ENCODE measurements around the gene ANO2. TPM values are rescaled to one million over a fixed set of nuclear protein-coding genes. Genes with fewer than 3 reads are reported as not detected.

Gene ANO2
- total RNA-seq, 1 experiment from 2014 or later: not detected

- no peak for TF ChIP-seq EZH2phosphoT487 (IDR thresholded peaks at IDR 0.05; ENCODE audit: borderline replicate concordance, low read length)
- DNase-seq (no peak), ATAC-seq (no peak)
- no TSS peak for BruUV-seq (replicated peaks)
- ChIA-PET CTCF (no interaction called here), POLR2A (ENCODE audit: unreplicated experiment) (no interaction called here)
- H3K79me2 ChIP-seq (ENCODE audit: low read length): no peaks in the 10 kb centered on the region
- H3K9me3 ChIP-seq (ENCODE audit: low read length): no peaks in the 10 kb centered on the region
- intact Hi-C loops (cut with micrococcal nuclease): no loop called here
- H3K27ac ChIP-seq (ENCODE audit: low read length): no peak overlapping the region
- no peak overlapping the region for H3K4me2 ChIP-seq (ENCODE audit: low read length)
- H3K4me3 ChIP-seq (ENCODE audit: low read length): no peak overlapping the region
- H2AFZ ChIP-seq (ENCODE audit: low read length): no peak overlapping the region
- H3K36me3 ChIP-seq (ENCODE audit: low read depth, low read length): no peaks in the 10 kb centered on the region
- peaks cover 48% of the 10 kb centered on the region for H3K27me3 ChIP-seq (ENCODE audit: low read length)
- H3K9ac ChIP-seq (ENCODE audit: low read length): no peak overlapping the region
- H4K20me1 ChIP-seq (ENCODE audit: low read length): no peaks in the 10 kb centered on the region
- H3K9me2 ChIP-seq (replicated peaks; ENCODE audit: low read length): no peaks in the 10 kb centered on the region
- no peaks in the 10 kb centered on the region for H3K4me1 ChIP-seq (ENCODE audit: insufficient read depth, low read length)
- H3F3A ChIP-seq (ENCODE audit: low read length, unreplicated experiment): no peaks in the 10 kb centered on the region
Measured at GRCh38 chr12:5952031-5952430, 7.0 kb upstream of the ANO2 start.

GRCh38 chr12:5948696-5949095, 3.6 kb upstream of the ANO2 start:
- no peaks in the 10 kb centered on the region for H3K9me3 ChIP-seq (ENCODE audit: low read length)
- no peaks in the 10 kb centered on the region for H3K36me3 ChIP-seq (ENCODE audit: low read depth, low read length)
- ATAC-seq: no peak
- BruUV-seq (replicated peaks): no TSS peak
- no peak overlapping the region for H2AFZ ChIP-seq (ENCODE audit: low read length)
- no peaks in the 10 kb centered on the region for H3K9me2 ChIP-seq (replicated peaks; ENCODE audit: low read length)
- H3K27ac ChIP-seq (ENCODE audit: low read length): no peak overlapping the region
- no peak overlapping the region for H3K4me3 ChIP-seq (ENCODE audit: low read length)
- H3K9ac ChIP-seq (ENCODE audit: low read length): no peak overlapping the region
- no peaks in the 10 kb centered on the region; the same call in 1 of the 2 replicates for H3K4me1 ChIP-seq (ENCODE audit: insufficient read depth, low read length)
- intact Hi-C loops (cut with micrococcal nuclease): no loop called here
- H3K4me2 ChIP-seq (ENCODE audit: low read length): no peak overlapping the region
- DNase-seq: no peak
- no peaks in the 10 kb centered on the region for H4K20me1 ChIP-seq (ENCODE audit: low read length)
- POLR2A ChIA-PET (ENCODE audit: unreplicated experiment): interaction anchor here (0.6 kb wide), 1 partner anchor 345 kb away, joined by 5 read pairs; no protein-coding TSS in a partner anchor
- CTCF ChIA-PET: no interaction called here
- no peaks in the 10 kb centered on the region for H3K79me2 ChIP-seq (ENCODE audit: low read length)
- H3K27me3 ChIP-seq (ENCODE audit: low read length): peaks cover 71% of the 10 kb centered on the region
- no peaks in the 10 kb centered on the region for H3F3A ChIP-seq (ENCODE audit: low read length, unreplicated experiment)
- no peak for TF ChIP-seq EZH2phosphoT487 (IDR thresholded peaks at IDR 0.05; ENCODE audit: borderline replicate concordance, low read length)
- TF ChIP-seq EZH2 (IDR thresholded peaks at IDR 0.05; ENCODE audit: low read length, unreplicated experiment): no peak
- TF ChIP-seq CTCF (conservative IDR thresholded peaks at IDR 0.05; ENCODE audit: low read depth, low read length): no peak

- Histone ChIP-seq H3K27ac (ENCODE audit: low read length) (no peak overlapping the region), H2AFZ (ENCODE audit: low read length) (no peak overlapping the region), H3K4me2 (ENCODE audit: low read length) (no peak overlapping the region), H3K9me3 (ENCODE audit: low read length) (no peaks in the 10 kb centered on the region), H3K79me2 (ENCODE audit: low read length) (no peaks in the 10 kb centered on the region), H3K36me3 (ENCODE audit: low read depth, low read length) (no peaks in the 10 kb centered on the region), H3K9me2 (replicated peaks; ENCODE audit: low read length) (no peaks in the 10 kb centered on the region), H3K9ac (ENCODE audit: low read length) (no peak overlapping the region), H4K20me1 (ENCODE audit: low read length) (no peaks in the 10 kb centered on the region), H3K27me3 (ENCODE audit: low read length) (peaks cover 76% of the 10 kb centered on the region), H3K4me3 (ENCODE audit: low read length) (no peak overlapping the region), H3F3A (ENCODE audit: low read length, unreplicated experiment) (no peaks in the 10 kb centered on the region), H3K4me1 (ENCODE audit: insufficient read depth, low read length) (no peaks in the 10 kb centered on the region; the same call in 1 of the 2 replicates)
- CTCF ChIA-PET: no interaction called here
- POLR2A ChIA-PET (ENCODE audit: unreplicated experiment): no interaction called here
- intact Hi-C loops (cut with micrococcal nuclease): no loop called here
- BruUV-seq (replicated peaks): no TSS peak
- TF ChIP-seq CTCF (conservative IDR thresholded peaks at IDR 0.05; ENCODE audit: low read depth, low read length) (no peak), EZH2 (IDR thresholded peaks at IDR 0.05; ENCODE audit: low read length, unreplicated experiment) (no peak), EZH2phosphoT487 (IDR thresholded peaks at IDR 0.05; ENCODE audit: borderline replicate concordance, low read length) (no peak)
- ATAC-seq (no peak), DNase-seq (no peak)
Measured at GRCh38 chr12:5947006-5947405, 1.9 kb upstream of the ANO2 start.
